B cell (primary cell): ENCODE results near the gene GSKIP. TPM values are rescaled to one million over a fixed set of nuclear protein-coding genes. Genes with fewer than 3 reads are reported as not detected.

Source experiments
- ATAC-seq: fragments of 200-7000 bp; cut with Tn5 transposase; one replicate; pipeline ENCODE4 v1.10.0; 2021; ENCODE audit warnings: low read depth, mild to moderate bottlenecking, moderate number of reproducible peaks, moderate library complexity
- CTCF ChIA-PET: fragments of 350-600 bp; sonication (Branson Sonifier 250); formaldehyde crosslinking; loops from one replicate; lab custom pipeline; 2021; ENCODE audit warnings: antibody characterized with exemption, inconsistent platforms; lab: Charles Lee
- POLR2A ChIA-PET: fragments of 350-600 bp; sonication (Branson Sonifier 250); formaldehyde crosslinking; loops from one replicate; lab custom pipeline; 2021; ENCODE audit warnings: antibody characterized with exemption; lab: Charles Lee
- DNase-seq: peaks from one replicate; pipeline ENCODE4 v3.0.0; 2013
- H2AFZ ChIP-seq: 2 replicates; pipeline ENCODE4 v1.6.1; 2012; ENCODE audit warnings: mild to moderate bottlenecking, low read depth, low read length; ENCODE audit not compliant: insufficient read depth, poor library complexity, severe bottlenecking
- H3K27ac ChIP-seq, 2 donors: 1 replicate in 1 of 2; 2 replicates in 1 of 2; pipeline ENCODE4 v1.5.1; 2012 to 2013; ENCODE audit warnings: low read length in 2 of 2, mild to moderate bottlenecking in 2 of 2, moderate library complexity in 1 of 2
- H3K27me3 ChIP-seq, 4 experiments: fragments of 200-600 bp in 1 of 4; sonication (generic) in 1 of 4; replicated peaks in 1 of 4; 1 replicate in 2 of 4; 2 replicates in 2 of 4; pipeline versions ENCODE4 v1.6.1 to v1.7.0; 2013 to 2016; ENCODE audit warnings: low read length in 3 of 4, mild to moderate bottlenecking in 2 of 4, mixed read lengths in 1 of 4, moderate library complexity in 1 of 4; ENCODE audit not compliant: insufficient read depth in 4 of 4, control insufficient read depth in 3 of 4; ENCODE audit errors: control extremely low read depth in 1 of 4
- H3K36me3 ChIP-seq, 2 experiments: replicated peaks in 1 of 2; 1 replicate in 1 of 2; 2 replicates in 1 of 2; pipeline versions ENCODE4 v1.6.1 to v1.7.1; 2013; ENCODE audit warnings: low read length in 1 of 2; ENCODE audit not compliant: insufficient read depth in 2 of 2, control insufficient read depth in 1 of 2; ENCODE audit errors: control extremely low read depth in 1 of 2, extremely low read depth in 1 of 2
- H3K4me1 ChIP-seq, 2 donors: fragments of 200-600 bp in 1 of 2; sonication (generic) in 1 of 2; 1 replicate in 1 of 2; 2 replicates in 1 of 2; pipeline versions ENCODE4 v1.5.1 to v1.6.1; 2013 to 2017; ENCODE audit warnings: low read length in 2 of 2; ENCODE audit not compliant: control insufficient read depth in 2 of 2, insufficient read depth in 2 of 2
- H3K4me2 ChIP-seq: replicated peaks from 2 replicates; pipeline ENCODE3; 2012; ENCODE audit warnings: mild to moderate bottlenecking, low read depth, low read length; ENCODE audit not compliant: poor library complexity, severe bottlenecking
- H3K4me3 ChIP-seq, 5 experiments: fragments of 200-600 bp in 1 of 5; sonication (generic) in 1 of 5; 1 replicate in 3 of 5; 2 replicates in 2 of 5; pipeline versions ENCODE4 v1.5.1 to v1.7.0; 2011 to 2016; ENCODE audit warnings: low read length in 4 of 5, mild to moderate bottlenecking in 4 of 5, low read depth in 2 of 5, control low read depth in 1 of 5, moderate library complexity in 1 of 5; ENCODE audit not compliant: insufficient read depth in 1 of 5; ENCODE audit errors: control extremely low read depth in 1 of 5, extremely low read depth in 1 of 5
- H3K79me2 ChIP-seq: fragments of 200-600 bp; sonication (generic); one replicate; pipeline ENCODE4 v1.6.0; 2016; ENCODE audit warnings: low read length; ENCODE audit not compliant: control insufficient read depth, insufficient read depth
- H3K9ac ChIP-seq: fragments of 200-600 bp; sonication (generic); 2 replicates; pipeline ENCODE4 v1.6.1; 2017; ENCODE audit warnings: mild to moderate bottlenecking, low read length, moderate library complexity
- H3K9me3 ChIP-seq, 3 donors: one replicate each; pipeline versions ENCODE4 v1.6.1 to v1.7.1; 2013; ENCODE audit warnings: low read length in 2 of 3; ENCODE audit not compliant: control insufficient read depth in 2 of 3, insufficient read depth in 1 of 3; ENCODE audit errors: control extremely low read depth in 1 of 3
- H4K20me1 ChIP-seq: 2 replicates; pipeline ENCODE4 v1.6.0; 2012; ENCODE audit warnings: mild to moderate bottlenecking, low read length; ENCODE audit not compliant: insufficient read depth, control insufficient read depth, poor library complexity, severe bottlenecking
- H3K27ac Mint-ChIP-seq: one replicate; pipeline ENCODE4 v1.8.0; 2021; ENCODE audit warnings: mixed read lengths
- H3K27me3 Mint-ChIP-seq: one replicate; pipeline ENCODE4 v1.8.0; 2021; ENCODE audit warnings: mixed read lengths
- H3K4me1 Mint-ChIP-seq: one replicate; pipeline ENCODE4 v1.8.0; 2021; ENCODE audit warnings: mixed read lengths
- H3K4me3 Mint-ChIP-seq: one replicate; pipeline ENCODE4 v1.8.0; 2021; ENCODE audit warnings: mixed read lengths
- H3K9me3 Mint-ChIP-seq: one replicate; pipeline ENCODE4 v1.8.0; 2022; ENCODE audit warnings: mixed read lengths; ENCODE audit not compliant: insufficient read depth
- CTCF ChIP-seq: fragments of 200-600 bp; IDR thresholded peaks from one replicate; pipeline ENCODE4 v1.8.0; 2022; ENCODE audit warnings: antibody characterized with exemption, mild to moderate bottlenecking
- EZH2 ChIP-seq: IDR thresholded peaks from 2 replicates; pipeline ENCODE4 v1.6.1; 2012; ENCODE audit warnings: borderline replicate concordance, low read depth, mild to moderate bottlenecking, moderate library complexity, low read length; ENCODE audit not compliant: insufficient read depth, poor library complexity, severe bottlenecking
- WGBS: methylation state at CpG from one replicate; pipeline ENCODE4 v1.1.5; 2013; ENCODE audit warnings: missing lambda C conversion rate; ENCODE audit not compliant: insufficient coverage; 5-methylcytosine and 5-hydroxymethylcytosine counted together
- intact Hi-C: fragments of 100-400 bp; cut with micrococcal nuclease; formaldehyde crosslinking; loops from one replicate; pipeline ENCODE4 v1.10.0; 2022
- polyA plus RNA-seq: library from polyadenylated mRNA; depleted of rRNA; stranded (reverse); fragments of >200 nt; gene quantifications from 2 replicates; pipeline ENCODE4 v1.2.3, GENCODE V29; 2012
- total RNA-seq, 2 donors: library from RNA; stranded (reverse); fragments of 120-200 nt in 1 of 2; gene quantifications; 1 replicate in 1 of 2; 2 replicates in 1 of 2; pipeline versions ENCODE4 v1.2.3 to v1.2.4, GENCODE V29; 2013 to 2022

Gene GSKIP
- total and polyA plus RNA-seq, 2 donors (not counting 1 experiment from before 2014, with no cell fraction given) = 5.7 to 15.8 TPM

- Histone ChIP-seq H3K9ac (no peak overlapping the region), H3K9me3 (no peaks in the 10 kb centered on the region), H2AFZ (no peak overlapping the region), H3K36me3 (no peaks in the 10 kb centered on the region), H3K4me2 (no peak overlapping the region), H3K4me3 (no peak overlapping the region), H3K79me2 (no peaks in the 10 kb centered on the region), H3K4me1 (no peaks in the 10 kb centered on the region), H3K27me3 (no peaks in the 10 kb centered on the region), H4K20me1 (no peaks in the 10 kb centered on the region), H3K27ac (no peak overlapping the region)
- no peak for TF ChIP-seq CTCF
- TF ChIP-seq EZH2 = no peak
- WGBS = 100% methylated on average over 1 of the region's 2 CpGs
- Mint-ChIP-seq H3K27me3 (peaks cover 12% of the 10 kb centered on the region), H3K27ac (no peak overlapping the region), H3K4me1 (no peaks in the 10 kb centered on the region), H3K9me3 (no peaks in the 10 kb centered on the region), H3K4me3 (no peak overlapping the region)
- DNase-seq (no peak), ATAC-seq (no peak)
- POLR2A ChIA-PET = no interaction called here
- intact Hi-C loops = no loop called here
- CTCF ChIA-PET = no interaction called here
These were observed 52.2 kb downstream of the GSKIP start for GRCh38 chr14:96415559-96415958.

- no CpG with 5 or more reads among the region's 1 CpG for WGBS
- TF ChIP-seq CTCF = no peak
- no peak for TF ChIP-seq EZH2
- no peaks in the 10 kb centered on the region for H3K9me3 Mint-ChIP-seq
- Histone ChIP-seq H3K36me3 (no peaks in the 10 kb centered on the region), H4K20me1 (no peaks in the 10 kb centered on the region), H3K27ac (no peak overlapping the region), H3K9ac (no peak overlapping the region), H3K4me1 (no peaks in the 10 kb centered on the region), H3K79me2 (no peaks in the 10 kb centered on the region), H3K4me2 (no peak overlapping the region), H3K27me3 (no peaks in the 10 kb centered on the region), H3K4me3 (no peak overlapping the region), H3K9me3 (no peaks in the 10 kb centered on the region), H2AFZ (no peak overlapping the region)
- no peak overlapping the region for H3K4me3 Mint-ChIP-seq
- H3K27me3 Mint-ChIP-seq = peaks cover 15% of the 10 kb centered on the region
- no peaks in the 10 kb centered on the region for H3K4me1 Mint-ChIP-seq
- ATAC-seq = no peak
- intact Hi-C loops = no loop called here
- H3K27ac Mint-ChIP-seq = no peak overlapping the region
- DNase-seq = no peak
- ChIA-PET CTCF (interaction anchor here (0.6 kb wide), 1 partner anchor 9 kb away, joined by 3 read pairs; no protein-coding TSS in a partner anchor), POLR2A (interaction anchor here (0.7 kb wide), 2 partner anchors 113 to 971 kb away, joined by 3 read pairs; no protein-coding TSS in a partner anchor)
These were observed 53.0 kb downstream of the GSKIP start for GRCh38 chr14:96416292-96416691.
